HCT116 (cell line): ENCODE measurements around the gene EML4. TPM values are rescaled to one million over a fixed set of nuclear protein-coding genes. Genes with fewer than 3 reads are reported as not detected.

Experiments
- ATAC-seq: fragments of 200-7000 bp; cut with Tn5 transposase; 2 replicates; pipeline ENCODE4 v1.9.1; 2020; ENCODE audit warnings: mild to moderate bottlenecking, moderate library complexity
- BruUV-seq: library from RNA; stranded (reverse); fragments of 400-500 nt; replicated peaks from 2 replicates; lab custom pipeline; 2021; lab: Mats Ljungman, UMichigan
- CTCF ChIA-PET: fragments of 300-600 bp; sonication (Branson Sonifier 250); formaldehyde crosslinking; loops from one replicate; lab custom pipeline; 2021; ENCODE audit warnings: antibody characterized with exemption; lab: Charles Lee
- POLR2A ChIA-PET: fragments of 300-600, 350-600 bp; sonication (Branson Sonifier 250); formaldehyde crosslinking; loops from one replicate; lab custom pipeline; 2021; ENCODE audit warnings: antibody characterized with exemption; lab: Charles Lee
- RAD21 ChIA-PET, 2 experiments: fragments of 300-600 bp; sonication (Branson Sonifier 250); formaldehyde crosslinking; loops; one replicate each; lab custom pipeline; 2023; ENCODE audit warnings: low total read pairs in 2 of 2; ENCODE audit not compliant: uncharacterized antibody in 2 of 2, unreplicated experiment in 2 of 2, low non-redundant PET in 1 of 2; lab: Charles Lee
- DNase-seq: peaks from one replicate; pipeline ENCODE4 v3.0.0-alpha.2; 2010; ENCODE audit warnings: low read depth, low spot score
- H2AFZ ChIP-seq: fragments of 200-600 bp; shearing (Covaris generic), sonication (generic); 2 replicates; pipeline ENCODE4 v1.6.1; 2017; ENCODE audit warnings: low read depth, mixed run types, mixed read lengths, antibody characterized with exemption, low read length; ENCODE audit not compliant: poor library complexity, severe bottlenecking
- H3K27ac ChIP-seq: 2 replicates; pipeline ENCODE4 v1.5.1; 2012; ENCODE audit warnings: low read depth, low read length
- H3K27me3 ChIP-seq: fragments of 200-600 bp; sonication (generic); 2 replicates; pipeline ENCODE4 v1.6.1; 2016; ENCODE audit warnings: mixed run types, low read length, mixed read lengths; ENCODE audit not compliant: insufficient read depth
- H3K36me3 ChIP-seq, 2 experiments: fragments of 200-500 bp in 1 of 2; fragments of 200-600 bp in 1 of 2; sonication (Bioruptor generic) in 1 of 2; sonication (generic) in 1 of 2; 2 replicates each; pipeline versions ENCODE4 v1.5.1 to v1.6.1; 2014 to 2016; ENCODE audit warnings: low read length in 2 of 2, inconsistent platforms in 1 of 2, mixed read lengths in 1 of 2, mixed run types in 1 of 2; ENCODE audit not compliant: insufficient read depth in 2 of 2, control insufficient read depth in 1 of 2
- H3K4me1 ChIP-seq, 2 experiments: fragments of 200-600 bp in 1 of 2; sonication (generic) in 1 of 2; 2 replicates each; pipeline versions ENCODE4 v1.5.1 to v1.6.1; 2012 to 2017; ENCODE audit warnings: low read length in 2 of 2, inconsistent platforms in 1 of 2, mild to moderate bottlenecking in 1 of 2, mixed read lengths in 1 of 2, mixed run types in 1 of 2, moderate library complexity in 1 of 2; ENCODE audit not compliant: insufficient read depth in 2 of 2, control insufficient read depth in 1 of 2
- H3K4me2 ChIP-seq: fragments of 200-600 bp; sonication (generic); 2 replicates; pipeline ENCODE4 v1.6.1; 2017; ENCODE audit warnings: mixed run types, low read length, mixed read lengths
- H3K4me3 ChIP-seq, 2 experiments: fragments of 200-600 bp in 1 of 2; sonication (generic) in 1 of 2; replicated peaks in 1 of 2; 2 replicates each; pipeline ENCODE4 v1.5.1; 2011 to 2016; ENCODE audit warnings: low read length in 2 of 2, control low read depth in 1 of 2, low read depth in 1 of 2, mild to moderate bottlenecking in 1 of 2, mixed read lengths in 1 of 2, mixed run types in 1 of 2
- H3K79me2 ChIP-seq: fragments of 200-600 bp; sonication (generic); 2 replicates; pipeline ENCODE4 v1.6.1; 2017; ENCODE audit warnings: mild to moderate bottlenecking, mixed run types, low read length, moderate library complexity, mixed read lengths; ENCODE audit not compliant: insufficient read depth
- H3K9ac ChIP-seq: fragments of 200-600 bp; sonication (generic); 2 replicates; pipeline ENCODE4 v1.6.1; 2016; ENCODE audit warnings: low read length, mixed read lengths
- H3K9me2 ChIP-seq: fragments of 200-600 bp; sonication (generic), shearing (Covaris generic); 2 replicates; pipeline ENCODE4 v1.6.1; 2017; ENCODE audit warnings: mixed run types, mild to moderate bottlenecking, moderate library complexity; ENCODE audit not compliant: insufficient read depth
- H3K9me3 ChIP-seq, 2 experiments: fragments of 200-500 bp in 1 of 2; fragments of 200-600 bp in 1 of 2; sonication (Bioruptor generic) in 1 of 2; sonication (generic) in 1 of 2; 2 replicates each; pipeline ENCODE4 v1.6.1; 2014 to 2017; ENCODE audit warnings: low read length in 2 of 2, mixed read lengths in 2 of 2, inconsistent platforms in 1 of 2, low read depth in 1 of 2, mild to moderate bottlenecking in 1 of 2, mixed run types in 1 of 2, moderate library complexity in 1 of 2; ENCODE audit not compliant: control insufficient read depth in 1 of 2, insufficient read depth in 1 of 2
- H4K20me1 ChIP-seq: fragments of 200-600 bp; sonication (generic), shearing (Covaris generic); 2 replicates; pipeline ENCODE4 v1.6.1; 2017; ENCODE audit warnings: mixed run types, mild to moderate bottlenecking, moderate library complexity; ENCODE audit not compliant: insufficient read depth
- CBX3 ChIP-seq: IDR thresholded peaks from 2 replicates; pipeline ENCODE4 v1.6.1; 2012; ENCODE audit warnings: low read depth
- CEBPB ChIP-seq: IDR thresholded peaks from 2 replicates; pipeline ENCODE4 v1.6.1; 2012; ENCODE audit warnings: low read depth
- EGR1 ChIP-seq: IDR thresholded peaks from 2 replicates; pipeline ENCODE4 v1.6.1; 2012; ENCODE audit warnings: low read depth
- ELF1 ChIP-seq: IDR thresholded peaks from 2 replicates; pipeline ENCODE4 v1.6.1; 2012; ENCODE audit warnings: low read depth, borderline replicate concordance
- EZH2 ChIP-seq: fragments of 200-600 bp; sonication (generic); IDR thresholded peaks from 2 replicates; pipeline ENCODE4 v1.6.1; 2017; ENCODE audit warnings: antibody characterized with exemption, mixed run types
- EZH2phosphoT487 ChIP-seq: fragments of 200-600 bp; IDR thresholded peaks from 2 replicates; pipeline ENCODE4 v1.6.1; 2018; ENCODE audit warnings: antibody characterized with exemption, borderline replicate concordance
- FOSL1 ChIP-seq: IDR thresholded peaks from 2 replicates; pipeline ENCODE4 v1.6.1; 2012; ENCODE audit warnings: low read depth
- JUND ChIP-seq: IDR thresholded peaks from 2 replicates; pipeline ENCODE4 v1.6.1; 2012
- POLR2A ChIP-seq: IDR thresholded peaks from 2 replicates; pipeline ENCODE4 v1.7.0; 2011; ENCODE audit warnings: borderline replicate concordance; ENCODE audit not compliant: insufficient read depth, insufficient read length; ENCODE audit errors: extremely low read depth
- POLR2AphosphoS5 ChIP-seq: IDR thresholded peaks from 2 replicates; pipeline ENCODE4 v1.6.1; 2011; ENCODE audit warnings: mild to moderate bottlenecking, low read depth, low read length, moderate library complexity
- SIN3A ChIP-seq: IDR thresholded peaks from 2 replicates; pipeline ENCODE4 v1.6.1; 2012; ENCODE audit warnings: low read depth
- SP1 ChIP-seq: IDR thresholded peaks from 2 replicates; pipeline ENCODE4 v1.6.1; 2012; ENCODE audit warnings: low read depth
- SRF ChIP-seq: IDR thresholded peaks from 2 replicates; pipeline ENCODE4 v1.6.1; 2012; ENCODE audit warnings: low read depth
- YY1 ChIP-seq: IDR thresholded peaks from 2 replicates; pipeline ENCODE4 v1.6.1; 2011; ENCODE audit warnings: low read length, low read depth, moderate library complexity, mild to moderate bottlenecking; ENCODE audit not compliant: insufficient replicate concordance; ENCODE audit errors: extremely low read depth
- ZFX ChIP-seq: fragments of 450-650 bp; IDR thresholded peaks from 2 replicates; pipeline ENCODE4 v1.6.1; 2017
- ZNF274 ChIP-seq: fragments of 200-500 bp; sonication (Bioruptor generic); IDR thresholded peaks from 2 replicates; pipeline ENCODE4 v1.6.1; 2014; ENCODE audit warnings: mild to moderate bottlenecking, low read depth, low read length, inconsistent platforms
- intact Hi-C: fragments of 100-400 bp; cut with micrococcal nuclease; formaldehyde crosslinking; loops from 2 replicates; pipeline ENCODE4 v1.10.0; 2022
- total RNA-seq: library from RNA; stranded (reverse); gene quantifications from one replicate; pipeline ENCODE4 v1.2.1, GENCODE V29; 2021; ENCODE audit not compliant: unreplicated experiment
- TF ChIP-seq, protein P1 (sequence below): IDR thresholded peaks from 2 replicates; pipeline ENCODE4 v1.6.1; 2011; ENCODE audit warnings: mild to moderate bottlenecking, low read length, moderate library complexity; ENCODE audit not compliant: insufficient replicate concordance; ENCODE audit errors: extremely low read depth
- TF ChIP-seq, protein P2 (sequence below): IDR thresholded peaks from 2 replicates; pipeline ENCODE4 v1.6.1; 2012
- TF ChIP-seq, protein P3 (sequence below), 3 experiments: fragments of 200-600 bp in 1 of 3; sonication (generic) in 1 of 3; IDR thresholded peaks in 2 of 3; conservative IDR thresholded peaks in 1 of 3; 2 replicates each; pipeline ENCODE4 v1.5.1; 2012 to 2017; ENCODE audit warnings: low read depth in 2 of 3, low read length in 2 of 3, antibody characterized with exemption in 1 of 3, borderline replicate concordance in 1 of 3, control low read depth in 1 of 3, mild to moderate bottlenecking in 1 of 3, mixed read lengths in 1 of 3, mixed run types in 1 of 3, moderate library complexity in 1 of 3; ENCODE audit not compliant: insufficient read depth in 1 of 3
- TF ChIP-seq, protein P4 (sequence below): IDR thresholded peaks from 2 replicates; pipeline ENCODE4 v1.6.1; 2012; ENCODE audit warnings: low read depth

Gene EML4
- total RNA-seq, 1 experiment from 2014 or later = 53.5 TPM

DNA sequence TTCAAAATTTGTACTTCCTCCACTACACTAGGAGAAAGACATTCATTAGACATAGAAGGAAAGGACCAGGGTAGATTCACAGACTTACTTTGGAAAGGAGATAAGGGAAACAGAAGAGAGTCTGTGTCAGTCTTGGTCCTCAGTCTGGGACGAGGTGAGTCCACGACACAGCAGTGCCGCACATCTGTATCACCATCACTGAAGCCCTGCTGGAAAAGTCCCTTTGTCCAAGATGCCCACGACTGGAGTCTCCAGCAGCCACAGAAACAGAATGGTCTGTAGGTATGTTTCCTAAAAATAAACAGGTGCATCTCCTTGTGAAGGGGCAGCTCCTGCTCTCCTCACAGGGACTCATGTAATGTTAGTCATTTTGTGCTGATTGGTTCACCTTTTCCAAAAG, 164.4 kb downstream of the EML4 start:
- Histone ChIP-seq H3K9me2 (no peaks in the 10 kb centered on the region), H4K20me1 (no peaks in the 10 kb centered on the region), H3K27ac (no peak overlapping the region), H3K4me1 (no peaks in the 10 kb centered on the region), H3K9me3 (no peaks in the 10 kb centered on the region), H3K27me3 (no peaks in the 10 kb centered on the region), H2AFZ (no peak overlapping the region), H3K4me3 (no peak overlapping the region), H3K4me2 (no peak overlapping the region), H3K79me2 (no peaks in the 10 kb centered on the region), H3K9ac (no peak overlapping the region), H3K36me3 (peaks cover 11 to 41% of the 10 kb centered on the region in 2 experiments)
- ChIA-PET CTCF (no interaction called here), POLR2A (no interaction called here), RAD21 (no interaction called here)
- DNase-seq (no peak), ATAC-seq (no peak)
- BruUV-seq = no TSS peak
- intact Hi-C loops = no loop called here
- TF ChIP-seq, protein P1, sequence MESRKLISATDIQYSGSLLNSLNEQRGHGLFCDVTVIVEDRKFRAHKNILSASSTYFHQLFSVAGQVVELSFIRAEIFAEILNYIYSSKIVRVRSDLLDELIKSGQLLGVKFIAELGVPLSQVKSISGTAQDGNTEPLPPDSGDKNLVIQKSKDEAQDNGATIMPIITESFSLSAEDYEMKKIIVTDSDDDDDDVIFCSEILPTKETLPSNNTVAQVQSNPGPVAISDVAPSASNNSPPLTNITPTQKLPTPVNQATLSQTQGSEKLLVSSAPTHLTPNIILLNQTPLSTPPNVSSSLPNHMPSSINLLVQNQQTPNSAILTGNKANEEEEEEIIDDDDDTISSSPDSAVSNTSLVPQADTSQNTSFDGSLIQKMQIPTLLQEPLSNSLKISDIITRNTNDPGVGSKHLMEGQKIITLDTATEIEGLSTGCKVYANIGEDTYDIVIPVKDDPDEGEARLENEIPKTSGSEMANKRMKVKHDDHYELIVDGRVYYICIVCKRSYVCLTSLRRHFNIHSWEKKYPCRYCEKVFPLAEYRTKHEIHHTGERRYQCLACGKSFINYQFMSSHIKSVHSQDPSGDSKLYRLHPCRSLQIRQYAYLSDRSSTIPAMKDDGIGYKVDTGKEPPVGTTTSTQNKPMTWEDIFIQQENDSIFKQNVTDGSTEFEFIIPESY = no peak
- TF ChIP-seq CEBPB = no peak
- no peak for TF ChIP-seq SRF
- TF ChIP-seq ELF1 = no peak
- no peak for TF ChIP-seq SIN3A
- TF ChIP-seq ZNF274 = no peak
- no peak for TF ChIP-seq POLR2AphosphoS5
- TF ChIP-seq, protein P2, sequence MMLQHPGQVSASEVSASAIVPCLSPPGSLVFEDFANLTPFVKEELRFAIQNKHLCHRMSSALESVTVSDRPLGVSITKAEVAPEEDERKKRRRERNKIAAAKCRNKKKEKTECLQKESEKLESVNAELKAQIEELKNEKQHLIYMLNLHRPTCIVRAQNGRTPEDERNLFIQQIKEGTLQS = no peak
- TF ChIP-seq, protein P3, sequence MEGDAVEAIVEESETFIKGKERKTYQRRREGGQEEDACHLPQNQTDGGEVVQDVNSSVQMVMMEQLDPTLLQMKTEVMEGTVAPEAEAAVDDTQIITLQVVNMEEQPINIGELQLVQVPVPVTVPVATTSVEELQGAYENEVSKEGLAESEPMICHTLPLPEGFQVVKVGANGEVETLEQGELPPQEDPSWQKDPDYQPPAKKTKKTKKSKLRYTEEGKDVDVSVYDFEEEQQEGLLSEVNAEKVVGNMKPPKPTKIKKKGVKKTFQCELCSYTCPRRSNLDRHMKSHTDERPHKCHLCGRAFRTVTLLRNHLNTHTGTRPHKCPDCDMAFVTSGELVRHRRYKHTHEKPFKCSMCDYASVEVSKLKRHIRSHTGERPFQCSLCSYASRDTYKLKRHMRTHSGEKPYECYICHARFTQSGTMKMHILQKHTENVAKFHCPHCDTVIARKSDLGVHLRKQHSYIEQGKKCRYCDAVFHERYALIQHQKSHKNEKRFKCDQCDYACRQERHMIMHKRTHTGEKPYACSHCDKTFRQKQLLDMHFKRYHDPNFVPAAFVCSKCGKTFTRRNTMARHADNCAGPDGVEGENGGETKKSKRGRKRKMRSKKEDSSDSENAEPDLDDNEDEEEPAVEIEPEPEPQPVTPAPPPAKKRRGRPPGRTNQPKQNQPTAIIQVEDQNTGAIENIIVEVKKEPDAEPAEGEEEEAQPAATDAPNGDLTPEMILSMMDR (IDR thresholded peaks at IDR 0.05 in 2 of 3, conservative IDR thresholded peaks at IDR 0.05 in 1 of 3; ENCODE audit: borderline replicate concordance in 1 of 3, insufficient read depth in 1 of 3, low read depth in 2 of 3, low read length in 2 of 3) = no peak
- TF ChIP-seq SP1 = no peak
- TF ChIP-seq, protein P4, sequence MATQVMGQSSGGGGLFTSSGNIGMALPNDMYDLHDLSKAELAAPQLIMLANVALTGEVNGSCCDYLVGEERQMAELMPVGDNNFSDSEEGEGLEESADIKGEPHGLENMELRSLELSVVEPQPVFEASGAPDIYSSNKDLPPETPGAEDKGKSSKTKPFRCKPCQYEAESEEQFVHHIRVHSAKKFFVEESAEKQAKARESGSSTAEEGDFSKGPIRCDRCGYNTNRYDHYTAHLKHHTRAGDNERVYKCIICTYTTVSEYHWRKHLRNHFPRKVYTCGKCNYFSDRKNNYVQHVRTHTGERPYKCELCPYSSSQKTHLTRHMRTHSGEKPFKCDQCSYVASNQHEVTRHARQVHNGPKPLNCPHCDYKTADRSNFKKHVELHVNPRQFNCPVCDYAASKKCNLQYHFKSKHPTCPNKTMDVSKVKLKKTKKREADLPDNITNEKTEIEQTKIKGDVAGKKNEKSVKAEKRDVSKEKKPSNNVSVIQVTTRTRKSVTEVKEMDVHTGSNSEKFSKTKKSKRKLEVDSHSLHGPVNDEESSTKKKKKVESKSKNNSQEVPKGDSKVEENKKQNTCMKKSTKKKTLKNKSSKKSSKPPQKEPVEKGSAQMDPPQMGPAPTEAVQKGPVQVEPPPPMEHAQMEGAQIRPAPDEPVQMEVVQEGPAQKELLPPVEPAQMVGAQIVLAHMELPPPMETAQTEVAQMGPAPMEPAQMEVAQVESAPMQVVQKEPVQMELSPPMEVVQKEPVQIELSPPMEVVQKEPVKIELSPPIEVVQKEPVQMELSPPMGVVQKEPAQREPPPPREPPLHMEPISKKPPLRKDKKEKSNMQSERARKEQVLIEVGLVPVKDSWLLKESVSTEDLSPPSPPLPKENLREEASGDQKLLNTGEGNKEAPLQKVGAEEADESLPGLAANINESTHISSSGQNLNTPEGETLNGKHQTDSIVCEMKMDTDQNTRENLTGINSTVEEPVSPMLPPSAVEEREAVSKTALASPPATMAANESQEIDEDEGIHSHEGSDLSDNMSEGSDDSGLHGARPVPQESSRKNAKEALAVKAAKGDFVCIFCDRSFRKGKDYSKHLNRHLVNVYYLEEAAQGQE = no peak
- TF ChIP-seq FOSL1 = no peak
- no peak for TF ChIP-seq POLR2A
- TF ChIP-seq EZH2 = no peak
- no peak for TF ChIP-seq YY1
- TF ChIP-seq CBX3 = no peak
- no peak for TF ChIP-seq EZH2phosphoT487
- TF ChIP-seq JUND = no peak
- TF ChIP-seq EGR1 = no peak
- TF ChIP-seq ZFX = no peak
